HEK293T (cell line): ENCODE measurements around the gene HMCN2.
"Not testable (repeated sequence)": the region's sequence is repeated elsewhere in the genome, so short reads cannot be mapped to it uniquely, and the experiment has no call there.

Source experiments
- CTCF ChIA-PET: fragments of 350-600 bp; formaldehyde crosslinking; extraction: SDS; loops from one replicate; lab custom pipeline; 2021; ENCODE audit warnings: antibody characterized with exemption, inconsistent platforms; lab: Yijun Ruan, JAX
- POLR2A ChIA-PET: fragments of 350-600 bp; formaldehyde crosslinking; extraction: SDS; loops from one replicate; lab custom pipeline; 2020; ENCODE audit warnings: antibody characterized with exemption, inconsistent platforms; lab: Yijun Ruan, JAX
- DNase-seq: peaks from one replicate; pipeline ENCODE4 v3.0.0; 2012; ENCODE audit warnings: mixed read lengths; ENCODE audit errors: extremely low spot score
- ARNT ChIP-seq: fragments of 450-650 bp; IDR thresholded peaks from 2 replicates; pipeline ENCODE4 v1.6.1; 2017; ENCODE audit warnings: mild to moderate bottlenecking
- BHLHE40 ChIP-seq: fragments of 450-650 bp; IDR thresholded peaks from 2 replicates; pipeline ENCODE4 v1.6.1; 2016; ENCODE audit warnings: mild to moderate bottlenecking, moderate library complexity, borderline replicate concordance
- CTBP1 ChIP-seq: fragments of 450-650 bp; IDR thresholded peaks from 2 replicates; pipeline ENCODE4 v1.6.1; 2016; ENCODE audit warnings: borderline replicate concordance
- ELF4 ChIP-seq: fragments of 450-650 bp; IDR thresholded peaks from 2 replicates; pipeline ENCODE4 v1.6.1; 2017; ENCODE audit warnings: antibody characterized with exemption
- FOXA1 ChIP-seq: fragments of 450-650 bp; IDR thresholded peaks from 2 replicates; pipeline ENCODE4 v1.6.1; 2016; ENCODE audit warnings: mild to moderate bottlenecking
- FOXK2 ChIP-seq: fragments of 450-650 bp; IDR thresholded peaks from 2 replicates; pipeline ENCODE4 v1.6.1; 2016; ENCODE audit warnings: mild to moderate bottlenecking
- FOXM1 ChIP-seq: fragments of 450-650 bp; IDR thresholded peaks from 2 replicates; pipeline ENCODE4 v1.6.1; 2017; ENCODE audit warnings: mild to moderate bottlenecking, borderline replicate concordance
- HDGF ChIP-seq: fragments of 450-650 bp; IDR thresholded peaks from 2 replicates; pipeline ENCODE4 v1.6.1; 2017; ENCODE audit warnings: antibody characterized with exemption, borderline replicate concordance
- L3MBTL2 ChIP-seq: fragments of 450-650 bp; conservative IDR thresholded peaks from 2 replicates; pipeline ENCODE4 v1.6.1; 2016; ENCODE audit warnings: mild to moderate bottlenecking
- LEF1 ChIP-seq: fragments of 450-650 bp; IDR thresholded peaks from 2 replicates; pipeline ENCODE4 v1.6.1; 2017; ENCODE audit warnings: mild to moderate bottlenecking, borderline replicate concordance
- NFRKB ChIP-seq: fragments of 450-650 bp; IDR thresholded peaks from 2 replicates; pipeline ENCODE4 v1.6.1; 2016; ENCODE audit warnings: mild to moderate bottlenecking, moderate library complexity
- PKNOX1 ChIP-seq: fragments of 450-650 bp; IDR thresholded peaks from 2 replicates; pipeline ENCODE4 v1.6.1; 2016
- SP1 ChIP-seq: fragments of 450-650 bp; IDR thresholded peaks from 2 replicates; pipeline ENCODE4 v1.6.1; 2017
- SUZ12 ChIP-seq: fragments of 450-650 bp; IDR thresholded peaks from 2 replicates; pipeline ENCODE4 v1.6.1; 2016; ENCODE audit warnings: mild to moderate bottlenecking
- TARDBP ChIP-seq: fragments of 450-650 bp; IDR thresholded peaks from 2 replicates; pipeline ENCODE4 v1.6.1; 2016
- ZNF384 ChIP-seq: fragments of 450-650 bp; IDR thresholded peaks from 2 replicates; pipeline ENCODE4 v1.6.1; 2016

HMCN2 gene

GRCh38 chr9:130394320-130394719 lies 128.8 kb downstream of the HMCN2 start:
- POLR2A ChIA-PET = no interaction called here
- DNase-seq = no peak
- CTCF ChIA-PET = no interaction called here
- TF ChIP-seq NFRKB (no peak), LEF1 (no peak), ELF4 (no peak), ARNT (no peak), CTBP1 (no peak), SP1 (no peak), PKNOX1 (no peak), FOXK2 (no peak), FOXA1 (no peak)

- no peak for TF ChIP-seq CTBP1
- DNase-seq = no peak
- POLR2A ChIA-PET = no interaction called here
- CTCF ChIA-PET = no interaction called here
Measured at GRCh38 chr9:130394814-130395470, 129.4 kb downstream of the HMCN2 start.

GRCh38 chr9:130395810-130396435 lies 130.4 kb downstream of the HMCN2 start:
- CTCF ChIA-PET = no interaction called here
- no peak for DNase-seq
- no peak for TF ChIP-seq FOXM1
- POLR2A ChIA-PET = no interaction called here

GRCh38 chr9:130396581-130396980 lies 131.0 kb downstream of the HMCN2 start:
- ChIA-PET CTCF (interaction anchor here (0.6 kb wide), 1 partner anchor 28 kb away, joined by 3 read pairs; no protein-coding TSS in a partner anchor), POLR2A (no interaction called here)
- DNase-seq = peak; percentile 35

GRCh38 chr9:130398487-130399240 lies 133.1 kb downstream of the HMCN2 start:
- TF ChIP-seq PKNOX1 (no peak), L3MBTL2 (no peak), HDGF (no peak), FOXM1 (no peak), TARDBP (no peak)
- CTCF ChIA-PET = no interaction called here
- no peak for DNase-seq
- POLR2A ChIA-PET = no interaction called here

More at GRCh38 chr9:130396581-130396980, 131.0 kb downstream of the HMCN2 start:
- TF ChIP-seq HDGF (no peak), PKNOX1 (peak; percentile 78)

- CTCF ChIA-PET = no interaction called here
- DNase-seq = no peak
- TF ChIP-seq ZNF384 (no peak), L3MBTL2 (no peak), SP1 (no peak), SUZ12 (no peak), FOXA1 (no peak), TARDBP (no peak), FOXM1 (no peak), BHLHE40 (no peak)
- POLR2A ChIA-PET = no interaction called here
Measured at GRCh38 chr9:130399768-130400167, 134.2 kb downstream of the HMCN2 start.

- POLR2A ChIA-PET = no interaction called here
- DNase-seq = no peak
- TF ChIP-seq CTBP1 = no peak
- TF ChIP-seq PKNOX1 = no peak
- no peak for TF ChIP-seq L3MBTL2
- no peak for TF ChIP-seq FOXM1
- no peak for TF ChIP-seq LEF1
- TF ChIP-seq BHLHE40 = no peak
- CTCF ChIA-PET = interaction anchor here (0.8 kb wide), 1 partner anchor 26 kb away, joined by 3 read pairs; no protein-coding TSS in a partner anchor
Measured at GRCh38 chr9:130400870-130401269, 135.3 kb downstream of the HMCN2 start.

GRCh38 chr9:130401742-130402141 lies 136.2 kb downstream of the HMCN2 start:
- DNase-seq, POLR2A ChIA-PET: not testable (repeated sequence)
- CTCF ChIA-PET = interaction anchor here (0.8 kb wide), 1 partner anchor 25 kb away, joined by 3 read pairs; no protein-coding TSS in a partner anchor
